Measurements from ENCODE around the gene TYSND1.

DNA sequence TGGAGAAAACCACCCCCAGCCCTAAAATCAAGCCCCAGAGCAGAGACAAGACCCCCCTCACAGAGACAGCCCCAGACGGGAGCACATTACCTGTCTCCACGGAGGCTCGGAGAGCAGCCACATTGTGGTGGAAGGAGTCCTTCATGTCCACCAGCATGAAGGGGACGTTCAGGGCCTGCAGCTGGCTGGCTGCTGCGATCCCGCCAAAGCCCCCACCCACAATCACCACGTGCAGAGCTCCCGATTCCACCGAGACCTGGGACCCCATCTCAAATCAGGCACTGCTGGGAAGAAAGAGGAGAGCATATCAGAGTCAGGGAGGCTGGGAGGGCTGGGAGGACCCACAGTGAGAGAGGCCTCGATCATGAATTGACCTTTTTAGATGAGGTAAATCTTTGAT lies 22.7 kb downstream of the TYSND1 start:
- TF ChIP-seq, protein P1, sequence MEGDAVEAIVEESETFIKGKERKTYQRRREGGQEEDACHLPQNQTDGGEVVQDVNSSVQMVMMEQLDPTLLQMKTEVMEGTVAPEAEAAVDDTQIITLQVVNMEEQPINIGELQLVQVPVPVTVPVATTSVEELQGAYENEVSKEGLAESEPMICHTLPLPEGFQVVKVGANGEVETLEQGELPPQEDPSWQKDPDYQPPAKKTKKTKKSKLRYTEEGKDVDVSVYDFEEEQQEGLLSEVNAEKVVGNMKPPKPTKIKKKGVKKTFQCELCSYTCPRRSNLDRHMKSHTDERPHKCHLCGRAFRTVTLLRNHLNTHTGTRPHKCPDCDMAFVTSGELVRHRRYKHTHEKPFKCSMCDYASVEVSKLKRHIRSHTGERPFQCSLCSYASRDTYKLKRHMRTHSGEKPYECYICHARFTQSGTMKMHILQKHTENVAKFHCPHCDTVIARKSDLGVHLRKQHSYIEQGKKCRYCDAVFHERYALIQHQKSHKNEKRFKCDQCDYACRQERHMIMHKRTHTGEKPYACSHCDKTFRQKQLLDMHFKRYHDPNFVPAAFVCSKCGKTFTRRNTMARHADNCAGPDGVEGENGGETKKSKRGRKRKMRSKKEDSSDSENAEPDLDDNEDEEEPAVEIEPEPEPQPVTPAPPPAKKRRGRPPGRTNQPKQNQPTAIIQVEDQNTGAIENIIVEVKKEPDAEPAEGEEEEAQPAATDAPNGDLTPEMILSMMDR (IDR thresholded peaks at IDR 0.05), result no peak
- no peak for TF ChIP-seq POLR2A (IDR thresholded peaks at IDR 0.05)

All from adrenal gland (tissue), 5 donors.